HepG2 (cell line): ENCODE measurements around the gene MVB12A. TPM values are rescaled to one million over a fixed set of nuclear protein-coding genes. Genes with fewer than 3 reads are reported as not detected.
A peak's percentile ranks its signal among the peaks of the same experiment; 100 is the strongest.

Source experiments
- ARID4A ChIP-seq: sonication (generic); formaldehyde crosslinking; IDR thresholded peaks from 2 replicates; pipeline ENCODE4 v1.5.0; 2020; ENCODE audit warnings: mild to moderate bottlenecking, missing genetic modification reagents, borderline replicate concordance
- BHLHE40 ChIP-seq: IDR thresholded peaks from 2 replicates; pipeline ENCODE4 v1.6.1; 2011; ENCODE audit warnings: low read length, improper control_type of control experiment
- DPF2 ChIP-seq: sonication (generic); formaldehyde crosslinking; IDR thresholded peaks from 2 replicates; pipeline ENCODE4 v1.4.0; 2020; ENCODE audit warnings: mild to moderate bottlenecking, low read depth, missing genetic modification reagents, borderline replicate concordance
- GPN1 ChIP-seq: sonication (generic); formaldehyde crosslinking; IDR thresholded peaks from 2 replicates; pipeline ENCODE4 v1.5.1; 2020; ENCODE audit warnings: missing genetic modification reagents, borderline replicate concordance
- KIAA2018 ChIP-seq: sonication (generic); formaldehyde crosslinking; IDR thresholded peaks from 2 replicates; pipeline ENCODE4 v1.5.0; 2020; ENCODE audit warnings: mild to moderate bottlenecking, missing genetic modification reagents, borderline replicate concordance
- RARA ChIP-seq: IDR thresholded peaks from 2 replicates; pipeline ENCODE4 v1.6.1; 2016; ENCODE audit warnings: missing genetic modification reagents, missing compliant biosample characterization
- TEF ChIP-seq: sonication (generic); formaldehyde crosslinking; IDR thresholded peaks from 2 replicates; pipeline ENCODE4 v1.5.0; 2020; ENCODE audit warnings: missing genetic modification reagents
- ZNF121 ChIP-seq: sonication (generic); formaldehyde crosslinking; IDR thresholded peaks from 2 replicates; pipeline ENCODE4 v1.5.0; 2020; ENCODE audit warnings: mild to moderate bottlenecking, missing genetic modification reagents
- ZNF292 ChIP-seq: sonication (generic); formaldehyde crosslinking; IDR thresholded peaks from 2 replicates; pipeline ENCODE4 v1.8.1; 2022; ENCODE audit warnings: mild to moderate bottlenecking, low read depth, missing genetic modification reagents, borderline replicate concordance
- ZNF605 ChIP-seq: sonication (generic); formaldehyde crosslinking; IDR thresholded peaks from 2 replicates; pipeline ENCODE4 v1.8.0; 2022; ENCODE audit warnings: mild to moderate bottlenecking, missing genetic modification reagents
- ZNF652 ChIP-seq: IDR thresholded peaks from 2 replicates; pipeline ENCODE4 v1.6.1; 2016; ENCODE audit warnings: low read depth, borderline replicate concordance
- ZNF879 ChIP-seq: sonication (generic); formaldehyde crosslinking; IDR thresholded peaks from 2 replicates; pipeline ENCODE4 v1.8.1; 2023; ENCODE audit warnings: missing genetic modification reagents
- polyA plus RNA-seq, 8 experiments: library from polyadenylated mRNA; depleted of rRNA in 3 of 8; stranded (reverse) in 7 of 8; unstranded in 1 of 8; fragments of >200 nt; fragmentation: Illumina TruSeq in 4 of 8; extraction: Trizol in 4 of 8; gene quantifications; 2 replicates each; pipeline versions ENCODE4 v1.2.1 to v1.2.3, GENCODE V29; 2011 to 2016; ENCODE audit warnings: low read depth in 4 of 8, missing spikeins in 1 of 8, mixed read lengths in 1 of 8; ENCODE audit not compliant: insufficient read depth in 1 of 8
- total RNA-seq, 5 experiments: library from RNA; depleted of rRNA; stranded (reverse); fragments of >200 nt; fragmentation: Illumina TruSeq; extraction: Trizol; gene quantifications; 2 replicates each; pipeline ENCODE4 v1.2.3, GENCODE V29; 2016; ENCODE audit warnings: low read depth in 1 of 5
- TF ChIP-seq, protein P1 (sequence below): sonication (generic); formaldehyde crosslinking; IDR thresholded peaks from 2 replicates; pipeline ENCODE4 v1.4.0; 2020; ENCODE audit warnings: mild to moderate bottlenecking, missing genetic modification reagents, borderline replicate concordance

MVB12A gene
- total and polyA plus RNA-seq, 2 of the 13 experiments (the other 11 are each of a cell fraction or from before 2014, with no cell fraction given) = 35.7 to 36.1 TPM

- TF ChIP-seq DPF2 (CRISPR knock-in tag) (no peak), GPN1 (CRISPR knock-in tag) (no peak), ZNF652 (CRISPR knock-in tag) (no peak), BHLHE40 (peak; percentile 92), RARA (no peak; the same call in 1 of the 2 replicates), ARID4A (peak; percentile 84; the same call in 1 of the 2 replicates), ZNF605 (no peak), ZNF879 (CRISPR knock-in tag) (no peak), TEF (CRISPR knock-in tag) (no peak), KIAA2018 (no peak), ZNF121 (CRISPR knock-in tag) (0 out of 2 replicates have a peak, but pooled peaks have one; percentile 21), ZNF292 (CRISPR knock-in tag) (0 out of 2 replicates have a peak, but pooled peaks have one; percentile 50)
- TF ChIP-seq, protein P1, sequence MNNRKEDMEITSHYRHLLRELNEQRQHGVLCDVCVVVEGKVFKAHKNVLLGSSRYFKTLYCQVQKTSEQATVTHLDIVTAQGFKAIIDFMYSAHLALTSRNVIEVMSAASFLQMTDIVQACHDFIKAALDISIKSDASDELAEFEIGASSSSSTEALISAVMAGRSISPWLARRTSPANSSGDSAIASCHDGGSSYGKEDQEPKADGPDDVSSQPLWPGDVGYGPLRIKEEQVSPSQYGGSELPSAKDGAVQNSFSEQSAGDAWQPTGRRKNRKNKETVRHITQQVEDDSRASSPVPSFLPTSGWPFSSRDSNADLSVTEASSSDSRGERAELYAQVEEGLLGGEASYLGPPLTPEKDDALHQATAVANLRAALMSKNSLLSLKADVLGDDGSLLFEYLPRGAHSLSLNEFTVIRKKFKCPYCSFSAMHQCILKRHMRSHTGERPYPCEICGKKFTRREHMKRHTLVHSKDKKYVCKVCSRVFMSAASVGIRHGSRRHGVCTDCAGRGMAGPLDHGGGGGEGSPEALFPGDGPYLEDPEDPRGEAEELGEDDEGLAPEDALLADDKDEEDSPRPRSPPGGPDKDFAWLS (CRISPR knock-in tag) = peak; percentile 76; the same call in 1 of the 2 replicates
Observed at GRCh38 chr19:17419621-17420474, at the start of gene MVB12A (continued).
